Measurements from ENCODE around the gene PSMB8.

GRCh38 chr6:32816746-32817204 lies 27.1 kb downstream of the PSMB8 start, which contains the start of gene HLA-DOB:
- TF ChIP-seq POLR2A (IDR thresholded peaks at IDR 0.05; ENCODE audit: low read length) (no peak), GATA1 (IDR thresholded peaks at IDR 0.05; ENCODE audit: low read depth, low read length) (no peak)

All from erythroblast (primary cell).